Measurements from ENCODE around the gene GLI2.

GLI2 gene

DNA sequence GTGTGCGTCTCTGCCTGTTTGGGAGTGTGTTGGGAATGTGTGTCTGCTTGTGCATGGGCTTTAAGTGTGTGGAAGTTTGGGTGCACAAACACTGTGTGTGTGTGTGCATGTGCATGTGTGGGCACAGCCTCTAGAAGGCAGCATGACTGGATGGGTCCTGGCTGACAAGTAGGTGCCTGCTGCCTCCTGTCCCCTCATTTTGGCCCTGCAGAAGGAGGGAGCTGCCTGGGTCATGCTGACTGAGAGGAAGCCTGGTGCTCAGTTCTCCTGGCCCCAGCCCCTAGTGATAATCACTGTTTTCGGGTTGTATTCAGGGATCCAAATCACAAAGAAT lies 34.1 kb downstream of the GLI2 start:
- TF ChIP-seq MYC (IDR thresholded peaks at IDR 0.05; ENCODE audit: low read depth, low read length) (no peak), POLR2A (IDR thresholded peaks at IDR 0.05; ENCODE audit: extremely low read depth, insufficient read length) (no peak)
- TF ChIP-seq, protein P1, sequence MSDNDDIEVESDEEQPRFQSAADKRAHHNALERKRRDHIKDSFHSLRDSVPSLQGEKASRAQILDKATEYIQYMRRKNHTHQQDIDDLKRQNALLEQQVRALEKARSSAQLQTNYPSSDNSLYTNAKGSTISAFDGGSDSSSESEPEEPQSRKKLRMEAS (IDR thresholded peaks at IDR 0.05; ENCODE audit: low read depth, low read length) = no peak
- TF ChIP-seq, protein P2, sequence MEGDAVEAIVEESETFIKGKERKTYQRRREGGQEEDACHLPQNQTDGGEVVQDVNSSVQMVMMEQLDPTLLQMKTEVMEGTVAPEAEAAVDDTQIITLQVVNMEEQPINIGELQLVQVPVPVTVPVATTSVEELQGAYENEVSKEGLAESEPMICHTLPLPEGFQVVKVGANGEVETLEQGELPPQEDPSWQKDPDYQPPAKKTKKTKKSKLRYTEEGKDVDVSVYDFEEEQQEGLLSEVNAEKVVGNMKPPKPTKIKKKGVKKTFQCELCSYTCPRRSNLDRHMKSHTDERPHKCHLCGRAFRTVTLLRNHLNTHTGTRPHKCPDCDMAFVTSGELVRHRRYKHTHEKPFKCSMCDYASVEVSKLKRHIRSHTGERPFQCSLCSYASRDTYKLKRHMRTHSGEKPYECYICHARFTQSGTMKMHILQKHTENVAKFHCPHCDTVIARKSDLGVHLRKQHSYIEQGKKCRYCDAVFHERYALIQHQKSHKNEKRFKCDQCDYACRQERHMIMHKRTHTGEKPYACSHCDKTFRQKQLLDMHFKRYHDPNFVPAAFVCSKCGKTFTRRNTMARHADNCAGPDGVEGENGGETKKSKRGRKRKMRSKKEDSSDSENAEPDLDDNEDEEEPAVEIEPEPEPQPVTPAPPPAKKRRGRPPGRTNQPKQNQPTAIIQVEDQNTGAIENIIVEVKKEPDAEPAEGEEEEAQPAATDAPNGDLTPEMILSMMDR (IDR thresholded peaks at IDR 0.05; ENCODE audit: low read depth, low read length) = no peak
- H3K4me3 ChIP-seq (ENCODE audit: low read depth, low read length) = no peak overlapping the region
- DNase-seq (ENCODE audit: low read depth) = no peak

GRCh38 chr2:120770176-120770575 lies 34.5 kb downstream of the GLI2 start:
- no peak for TF ChIP-seq POLR2A (IDR thresholded peaks at IDR 0.05; ENCODE audit: extremely low read depth, insufficient read length)
- TF ChIP-seq, protein P2 (IDR thresholded peaks at IDR 0.05; ENCODE audit: low read depth, low read length) = no peak
- no peak for TF ChIP-seq MYC (IDR thresholded peaks at IDR 0.05; ENCODE audit: low read depth, low read length)
- TF ChIP-seq, protein P1 (IDR thresholded peaks at IDR 0.05; ENCODE audit: low read depth, low read length) = no peak
- no peak for DNase-seq (ENCODE audit: low read depth)

GRCh38 chr2:120770641-120771040 lies 35.0 kb downstream of the GLI2 start:
- DNase-seq (ENCODE audit: low read depth) = no peak
- no peak for TF ChIP-seq MYC (IDR thresholded peaks at IDR 0.05; ENCODE audit: low read depth, low read length)
- TF ChIP-seq, protein P1 (IDR thresholded peaks at IDR 0.05; ENCODE audit: low read depth, low read length) = no peak
- TF ChIP-seq, protein P2 (IDR thresholded peaks at IDR 0.05; ENCODE audit: low read depth, low read length) = no peak
- no peak overlapping the region for H3K4me3 ChIP-seq (ENCODE audit: low read depth, low read length)

More at GRCh38 chr2:120770176-120770575, 34.5 kb downstream of the GLI2 start:
- H3K4me3 ChIP-seq (ENCODE audit: low read depth, low read length) = no peak overlapping the region

DNA sequence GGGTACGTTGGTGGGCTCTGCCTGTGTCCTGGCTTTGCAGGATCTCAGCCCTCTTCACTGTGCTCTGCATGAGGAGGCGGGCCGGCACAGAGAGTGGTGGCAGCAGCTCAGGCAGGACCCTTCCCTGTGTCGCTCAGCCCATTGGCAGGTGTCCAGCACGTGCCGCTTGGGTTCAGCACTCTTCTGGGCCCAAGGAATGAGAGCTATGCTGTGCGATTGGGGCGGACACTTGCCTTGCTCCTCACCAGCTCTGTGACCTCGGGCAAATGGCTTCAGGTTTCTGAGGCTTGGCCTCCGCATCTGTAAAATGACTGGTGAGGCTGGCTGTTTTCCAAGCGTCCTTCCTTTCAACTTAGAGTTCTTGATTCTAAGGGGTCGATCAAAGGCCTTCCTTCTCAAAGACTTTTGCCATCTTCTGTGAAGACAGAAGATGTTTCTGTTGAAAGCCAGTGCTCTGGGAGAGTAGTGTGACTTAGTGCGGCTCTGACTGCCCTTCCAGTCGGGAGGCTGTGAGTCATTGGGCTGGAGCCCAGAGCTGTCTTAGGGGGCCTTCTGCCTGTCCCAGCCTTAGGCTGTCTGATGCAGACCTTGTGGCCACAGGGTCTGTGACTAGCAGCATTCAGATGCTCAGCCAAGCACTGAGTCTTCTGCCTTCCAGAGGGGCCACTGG lies 35.6 kb downstream of the GLI2 start:
- no peak overlapping the region for H3K4me3 ChIP-seq (ENCODE audit: low read depth, low read length)
- no peak for DNase-seq (ENCODE audit: low read depth)
- no peak for TF ChIP-seq POLR2A (IDR thresholded peaks at IDR 0.05; ENCODE audit: extremely low read depth, insufficient read length)
- TF ChIP-seq, protein P2 (IDR thresholded peaks at IDR 0.05; ENCODE audit: low read depth, low read length) = no peak
- TF ChIP-seq, protein P1 (IDR thresholded peaks at IDR 0.05; ENCODE audit: low read depth, low read length) = no peak
- TF ChIP-seq MYC (IDR thresholded peaks at IDR 0.05; ENCODE audit: low read depth, low read length) = no peak

DNA sequence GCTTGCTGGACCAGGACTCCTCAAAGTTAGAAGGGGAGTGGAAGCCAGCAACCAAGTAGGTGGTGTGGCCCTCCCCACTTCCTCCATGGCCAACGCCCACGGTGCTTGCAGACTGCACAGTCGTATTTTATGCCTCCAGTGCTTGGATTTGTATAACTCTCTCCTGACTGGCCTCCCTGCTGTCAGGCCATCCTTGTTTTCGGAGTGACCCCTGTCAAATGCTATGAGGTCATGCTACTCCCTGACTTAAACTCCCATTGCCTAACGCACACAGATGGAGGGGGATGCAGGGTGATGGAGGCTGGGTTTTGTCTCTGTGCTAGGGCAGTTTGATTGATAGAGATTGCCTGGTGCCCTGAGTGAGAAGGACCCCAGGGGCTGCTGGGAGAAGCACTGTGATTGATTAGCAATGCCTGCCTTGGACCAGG lies 36.1 kb downstream of the GLI2 start:
- no peak overlapping the region for H3K4me3 ChIP-seq (ENCODE audit: low read depth, low read length)
- no peak for TF ChIP-seq MYC (IDR thresholded peaks at IDR 0.05; ENCODE audit: low read depth, low read length)
- TF ChIP-seq, protein P2 (IDR thresholded peaks at IDR 0.05; ENCODE audit: low read depth, low read length) = no peak
- TF ChIP-seq POLR2A (IDR thresholded peaks at IDR 0.05; ENCODE audit: extremely low read depth, insufficient read length) = no peak
- TF ChIP-seq, protein P1 (IDR thresholded peaks at IDR 0.05; ENCODE audit: low read depth, low read length) = no peak
- DNase-seq (ENCODE audit: low read depth) = peak; percentile 10

Data from NB4 (cell line).